ENCODE data around the gene PTPRT.
"Not testable (repeated sequence)": the region's sequence is repeated elsewhere in the genome, so short reads cannot be mapped to it uniquely, and the experiment has no call there.

Gene PTPRT

GRCh38 chr20:43187476-43188233, 2.1 kb downstream of the PTPRT start:
- DNase-seq (ENCODE audit: low spot score), result peak; percentile 91

GRCh38 chr20:43186312-43186711, 3.4 kb downstream of the PTPRT start:
- no peak for DNase-seq (ENCODE audit: low spot score)

- no peak for DNase-seq (ENCODE audit: low spot score)
Observed at GRCh38 chr20:43185901-43186300, 3.8 kb downstream of the PTPRT start.

DNA sequence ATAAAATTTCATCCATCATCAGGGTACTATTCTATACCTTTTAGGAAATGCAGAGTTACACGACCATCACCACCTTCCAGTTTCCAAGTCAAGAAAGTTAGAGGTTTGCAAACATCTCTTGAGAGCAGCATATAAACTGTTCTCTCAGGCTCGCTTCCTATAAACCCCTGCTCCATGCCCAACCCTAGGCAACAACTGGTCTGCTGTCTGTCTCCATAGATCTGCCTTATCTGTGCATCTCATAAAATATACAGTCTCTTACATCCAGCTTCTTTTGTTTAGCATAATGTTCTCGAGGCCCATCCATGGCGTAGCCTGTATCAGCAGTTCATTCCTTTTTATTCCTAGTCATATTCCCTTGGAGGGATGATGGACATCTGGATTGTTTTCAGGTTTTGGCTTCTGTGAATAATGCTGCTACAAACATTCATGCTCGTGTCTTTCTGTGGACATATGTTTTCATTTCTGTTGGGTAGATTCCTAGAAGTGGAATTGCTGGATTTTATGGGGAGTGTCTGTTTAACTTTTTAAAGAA, 6.1 kb downstream of the PTPRT start:
- DNase-seq (ENCODE audit: low spot score), result no peak

GRCh38 chr20:43178080-43178479, 11.6 kb downstream of the PTPRT start:
- DNase-seq (ENCODE audit: low spot score), result no peak

DNA sequence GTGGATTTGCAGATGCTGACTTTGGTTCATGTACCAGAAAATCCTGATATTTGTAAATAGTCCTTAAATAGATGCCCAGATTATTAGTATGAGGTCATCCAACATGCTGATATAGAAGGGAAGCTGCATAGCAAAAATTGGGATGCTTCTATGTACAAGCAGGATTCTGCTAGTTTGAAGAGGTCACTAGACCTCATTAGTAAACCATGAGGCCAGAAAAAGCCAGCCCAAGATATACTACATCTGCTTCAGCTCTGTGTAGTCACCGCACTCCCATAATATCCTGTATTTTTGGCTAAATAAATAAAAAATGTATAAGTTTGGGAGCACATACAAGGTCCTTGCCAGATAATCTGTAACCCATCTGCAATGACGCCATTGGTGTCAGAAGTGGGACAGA, 13.0 kb downstream of the PTPRT start:
- DNase-seq (ENCODE audit: low spot score), result no peak

DNA sequence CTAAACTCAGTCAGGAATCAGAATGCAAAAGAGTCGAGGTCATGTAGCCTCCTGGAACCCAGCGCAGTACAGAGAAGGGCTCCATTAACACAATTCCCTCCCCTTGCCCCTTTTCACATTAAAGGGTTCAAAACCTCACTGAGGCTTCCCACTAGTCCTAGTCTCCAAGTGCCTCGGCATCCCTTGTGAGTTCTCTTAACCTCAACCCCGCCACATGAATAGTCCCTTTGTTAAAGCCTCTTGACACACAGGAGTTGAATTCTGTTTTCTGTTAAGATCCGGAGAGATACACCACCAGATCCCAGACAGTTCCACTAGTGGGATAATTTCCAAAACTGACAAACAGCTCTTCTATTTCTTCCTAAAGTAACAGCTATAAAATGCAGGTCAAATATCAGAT, 17.8 kb downstream of the PTPRT start:
- DNase-seq (ENCODE audit: low spot score), result no peak

DNA sequence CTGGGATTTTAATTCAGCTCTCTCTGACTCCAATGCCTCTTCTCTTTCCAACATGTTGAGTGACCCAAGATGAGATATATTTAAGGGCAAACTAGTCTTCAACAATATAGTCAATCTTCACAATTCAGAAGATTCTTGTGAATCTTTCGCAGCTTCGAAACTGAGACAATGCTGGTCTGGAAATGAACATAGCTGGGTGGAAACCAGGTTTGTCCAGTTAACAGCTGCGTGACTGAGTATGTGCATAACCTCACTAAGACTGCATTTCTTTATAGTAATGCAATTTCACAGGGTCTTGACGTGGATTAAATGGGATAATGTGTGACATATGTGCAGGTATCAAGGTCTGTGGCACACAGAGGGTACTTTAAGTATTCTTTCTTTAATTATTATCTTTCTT, 18.9 kb downstream of the PTPRT start:
- DNase-seq (ENCODE audit: low spot score), result no peak

DNA sequence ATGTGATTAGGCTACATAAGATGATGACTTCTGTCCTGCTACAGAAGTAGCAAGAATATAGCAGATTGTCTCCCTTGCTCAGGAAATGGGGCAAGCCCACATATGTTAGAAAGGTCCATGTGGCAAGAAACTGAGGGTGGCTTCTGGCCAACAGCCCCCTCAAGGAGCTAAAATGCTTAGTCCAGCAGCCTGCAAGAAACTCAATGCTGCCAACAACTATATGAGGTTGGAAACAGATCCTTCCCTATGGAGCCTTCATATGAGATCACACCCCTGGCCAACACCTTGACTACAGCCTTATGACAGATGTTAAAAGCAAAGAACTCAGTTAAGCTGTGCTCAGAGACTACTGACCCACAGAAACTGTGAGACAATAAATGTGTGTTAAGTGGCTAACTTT, 22.1 kb downstream of the PTPRT start:
- no peak for DNase-seq (ENCODE audit: low spot score)

- DNase-seq (ENCODE audit: low spot score), result no peak
Observed at GRCh38 chr20:43167021-43167420, 22.7 kb downstream of the PTPRT start.

DNA sequence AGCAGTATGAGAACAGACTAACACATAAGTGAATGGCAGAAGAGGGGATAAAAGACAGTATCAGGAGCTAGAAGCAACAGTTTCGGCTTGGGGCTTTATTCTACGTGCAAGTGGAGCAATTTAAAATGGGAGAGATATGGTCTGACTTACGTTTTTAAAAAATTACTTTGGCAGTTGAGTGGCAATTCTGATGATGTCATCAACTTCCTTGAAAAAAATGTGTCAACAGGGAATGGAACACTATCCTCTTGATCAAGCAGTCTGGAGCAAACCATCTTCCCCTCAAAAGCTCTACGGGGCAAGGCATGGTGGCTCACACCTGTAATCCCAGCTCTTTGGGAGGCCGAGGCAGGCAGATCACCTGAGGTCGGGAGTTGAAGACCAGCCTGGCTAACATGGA, 24.1 kb downstream of the PTPRT start:
- DNase-seq (ENCODE audit: low spot score), result no peak

DNA sequence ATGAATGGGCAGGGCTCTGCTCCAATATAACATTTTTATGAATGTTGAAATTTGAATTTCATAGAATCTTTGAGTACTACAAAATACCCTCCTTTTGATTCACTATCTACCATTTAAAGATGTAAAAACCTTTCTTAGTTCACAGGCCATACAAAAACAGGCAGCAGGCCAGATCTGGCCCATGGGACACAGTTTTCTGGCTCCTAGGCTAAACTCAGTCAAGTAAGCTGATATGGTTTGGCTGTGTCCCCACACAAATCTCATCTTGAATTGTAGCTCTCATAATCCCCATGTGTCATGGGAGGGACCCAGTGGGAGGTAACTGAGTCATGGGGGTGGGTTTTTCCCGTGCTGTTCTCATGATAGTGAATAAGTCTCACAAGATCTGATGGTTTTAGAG, 25.0 kb downstream of the PTPRT start:
- not testable (repeated sequence) for DNase-seq (ENCODE audit: low spot score)

GRCh38 chr20:43161716-43162115, 28.0 kb downstream of the PTPRT start:
- DNase-seq (ENCODE audit: low spot score), result no peak

GRCh38 chr20:43160941-43161340, 28.8 kb downstream of the PTPRT start:
- no peak for DNase-seq (ENCODE audit: low spot score)

GRCh38 chr20:43159994-43160393, 29.7 kb downstream of the PTPRT start:
- no peak for DNase-seq (ENCODE audit: low spot score)

GRCh38 chr20:43155366-43156100, 34.2 kb downstream of the PTPRT start:
- no peak for DNase-seq (ENCODE audit: low spot score)

GRCh38 chr20:43151901-43152300, 37.8 kb downstream of the PTPRT start:
- no peak for DNase-seq (ENCODE audit: low spot score)

- no peak for DNase-seq (ENCODE audit: low spot score)
Observed at GRCh38 chr20:43151256-43151655, 38.5 kb downstream of the PTPRT start.

DNA sequence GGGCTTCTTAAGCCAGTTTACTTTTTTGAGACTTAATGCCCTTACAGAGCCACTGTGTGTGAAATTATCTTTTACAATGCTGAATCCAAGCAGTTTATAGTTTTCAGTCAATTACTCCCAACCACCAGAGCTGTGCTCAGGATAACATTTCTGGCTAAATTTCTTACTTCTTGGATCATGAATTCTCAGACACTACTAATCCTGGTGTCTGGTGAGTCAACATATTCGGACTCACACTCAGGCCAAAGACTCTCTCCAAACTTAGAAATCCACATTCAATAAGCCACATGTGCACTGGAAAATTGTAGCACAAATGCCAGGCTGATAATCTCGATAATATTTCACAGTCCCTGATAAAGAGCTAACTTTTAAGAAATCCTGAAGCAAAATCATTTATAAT, 49.0 kb downstream of the PTPRT start:
- no peak for DNase-seq (ENCODE audit: low spot score)

DNA sequence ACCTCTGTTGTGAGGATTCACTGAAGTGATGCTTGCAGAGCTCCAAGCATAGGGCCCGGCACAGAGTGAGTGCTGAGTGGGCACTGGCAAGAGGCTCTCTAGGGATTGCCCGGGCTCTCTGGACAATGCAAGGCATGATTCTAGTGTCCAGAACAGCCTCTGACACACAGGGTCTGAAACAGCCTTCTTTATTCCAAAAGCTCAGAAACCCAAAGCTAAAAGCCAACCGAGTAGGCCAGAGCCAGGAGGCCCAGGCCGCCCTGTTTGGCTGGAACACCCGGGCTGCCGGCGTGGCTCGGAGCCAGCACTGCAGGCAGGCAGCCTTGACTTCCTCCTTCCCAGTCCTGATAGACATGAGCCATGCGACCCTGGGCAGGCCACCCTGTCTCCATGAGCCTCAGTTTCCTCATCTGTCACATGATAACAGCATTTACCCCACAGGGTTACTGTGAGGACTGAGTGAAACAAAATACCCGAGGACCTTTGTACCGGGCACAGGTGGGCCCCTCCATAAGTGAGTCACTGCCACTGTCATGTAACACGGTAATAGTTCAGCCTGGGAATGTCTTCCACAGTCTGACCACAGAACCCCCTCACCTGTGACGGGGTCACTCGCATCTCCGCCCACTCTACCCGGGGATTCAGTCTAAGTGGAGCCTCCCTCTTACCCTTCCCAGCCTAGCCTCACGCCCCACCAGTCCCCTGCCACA, 51.5 kb downstream of the PTPRT start:
- no peak for DNase-seq (ENCODE audit: low spot score)

- no peak for DNase-seq (ENCODE audit: low spot score)
Observed at GRCh38 chr20:43137160-43137559, 52.5 kb downstream of the PTPRT start.

GRCh38 chr20:43124241-43124640, 65.5 kb downstream of the PTPRT start:
- no peak for DNase-seq (ENCODE audit: low spot score)

DNA sequence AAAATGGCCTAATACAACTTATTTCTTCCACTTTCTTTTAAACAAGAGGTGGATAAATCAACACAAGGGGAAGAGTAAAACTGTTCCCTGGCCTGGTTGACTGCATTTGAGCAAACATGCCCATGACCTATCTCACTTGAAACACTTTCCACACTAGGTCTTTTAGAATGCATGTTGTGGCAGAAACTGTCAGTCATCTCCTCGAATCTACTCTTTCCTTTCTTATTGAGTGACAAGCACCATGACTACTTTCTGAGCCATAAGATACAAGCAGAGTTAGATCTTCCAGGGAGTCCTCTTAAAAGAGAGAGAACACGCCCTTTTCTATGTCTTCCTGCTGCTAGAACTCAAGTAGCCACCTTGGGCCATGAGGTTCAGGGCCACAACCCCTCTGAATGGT, 66.5 kb downstream of the PTPRT start:
- DNase-seq (ENCODE audit: low spot score), result no peak
